Gastroesophageal sphincter (tissue), 4 donors: Measurements from ENCODE around the gene MRPS23. TPM values are rescaled to one million over a fixed set of nuclear protein-coding genes. Genes with fewer than 3 reads are reported as not detected.

Experiments
- ATAC-seq: fragments of 150-250 bp; one replicate; pipeline ENCODE4 v1.9.1; 2016; ENCODE audit warnings: mild to moderate bottlenecking, moderate library complexity
- H3K27ac ChIP-seq, 4 donors: fragments of 200-600 bp; sonication (generic) in 3 of 4; 1 replicate in 3 of 4; 2 replicates in 1 of 4; pipeline ENCODE4 v1.5.1; 2016 to 2019
- H3K27me3 ChIP-seq: fragments of 200-600 bp; sonication (generic); one replicate; pipeline ENCODE4 v1.5.1; 2019
- H3K36me3 ChIP-seq, 2 donors: fragments of 200-600 bp; sonication (generic); one replicate each; pipeline ENCODE4 v1.5.1; 2019; ENCODE audit warnings: control low read depth in 1 of 2
- H3K4me1 ChIP-seq, 3 donors: fragments of 200-600 bp; sonication (generic); 1 replicate in 2 of 3; 2 replicates in 1 of 3; pipeline ENCODE4 v1.5.1; 2016 to 2019; ENCODE audit warnings: control low read depth in 2 of 3
- H3K4me3 ChIP-seq, 2 donors: fragments of 200-600 bp; sonication (generic); one replicate each; pipeline ENCODE4 v1.5.1; 2019; ENCODE audit warnings: mild to moderate bottlenecking in 1 of 2, moderate library complexity in 1 of 2
- H3K9me3 ChIP-seq, 3 donors: fragments of 200-600 bp; sonication (generic); one replicate each; pipeline ENCODE4 v1.5.1; 2017 to 2019; ENCODE audit warnings: control low read depth in 2 of 3
- CTCF ChIP-seq, 4 experiments: fragments of 200-600 bp in 2 of 4; fragments of 450-650 bp in 2 of 4; sonication (generic) in 1 of 4; IDR thresholded peaks; one replicate each; pipeline ENCODE4 v1.5.1; 2017 to 2019; ENCODE audit warnings: antibody characterized with exemption in 4 of 4, mild to moderate bottlenecking in 2 of 4, moderate library complexity in 2 of 4
- EP300 ChIP-seq: sonication (generic); formaldehyde crosslinking; IDR thresholded peaks from one replicate; pipeline ENCODE4 v1.6.1; 2017; ENCODE audit warnings: antibody characterized with exemption, mild to moderate bottlenecking
- POLR2A ChIP-seq, 2 donors: fragments of 450-650 bp; IDR thresholded peaks; one replicate each; pipeline ENCODE4 v1.6.1; 2017; ENCODE audit warnings: antibody characterized with exemption in 2 of 2, mild to moderate bottlenecking in 2 of 2, moderate library complexity in 1 of 2
- POLR2AphosphoS5 ChIP-seq: sonication (generic); formaldehyde crosslinking; IDR thresholded peaks from one replicate; pipeline ENCODE4 v1.6.1; 2017; ENCODE audit warnings: antibody characterized with exemption
- WGBS, 2 donors: methylation state at CpG; one replicate each; pipeline ENCODE4 v1.1.5; 2018; ENCODE audit warnings: low coverage in 1 of 2; 5-methylcytosine and 5-hydroxymethylcytosine counted together
- total RNA-seq, 4 donors: library from RNA; depleted of rRNA; stranded (reverse); fragments of >200 nt; gene quantifications; one replicate each; pipeline ENCODE4 v1.1.0, GENCODE V29; 2016

The MRPS23 gene
- total RNA-seq, 4 donors from 2014 or later: 23.0 to 24.8 (median 24.5) TPM

GRCh38 chr17:57811638-57812280 is 38.1 kb downstream of the MRPS23 start:
- H3K27me3 ChIP-seq: no peaks in the 10 kb centered on the region
- ATAC-seq: no peak
- H3K36me3 ChIP-seq: no peaks in the 10 kb centered on the region
- no peak for TF ChIP-seq POLR2AphosphoS5
- TF ChIP-seq POLR2A (IDR thresholded peaks at IDR 0.05): no peak
- H3K4me1 ChIP-seq: peaks cover 0 to 20% (median 19%) of the 10 kb centered on the region in 3 donors
- 57 to 72% methylated on average over 6 to 8 of the region's 8 CpGs for WGBS, 2 donors
- H3K4me3 ChIP-seq: no peak overlapping the region
- no peaks in the 10 kb centered on the region for H3K9me3 ChIP-seq
- peak overlapping the region in 3 of 4 donors; percentile 71 to 81 (median 76) for H3K27ac ChIP-seq

GRCh38 chr17:57810721-57811637 is 38.9 kb downstream of the MRPS23 start:
- 3 to 8% methylated on average over 10 to 19 of the region's 31 CpGs for WGBS, 2 donors
- peak overlapping the region; percentile 8 to 43 for H3K4me3 ChIP-seq
- ATAC-seq: peak; percentile 58

GRCh38 chr17:57809879-57810278 is 40.0 kb downstream of the MRPS23 start:
- Histone ChIP-seq H3K36me3 (no peaks in the 10 kb centered on the region), H3K4me1 (peaks cover 0 to 20% (median 19%) of the 10 kb centered on the region in 3 donors), H3K27ac (no peak overlapping the region), H3K27me3 (no peaks in the 10 kb centered on the region), H3K9me3 (no peaks in the 10 kb centered on the region), H3K4me3 (no peak overlapping the region)
- TF ChIP-seq POLR2AphosphoS5 (no peak), CTCF (IDR thresholded peaks at IDR 0.05) (no peak), EP300 (no peak), POLR2A (IDR thresholded peaks at IDR 0.05) (no peak)
- ATAC-seq: no peak
- 88 to 90% methylated on average over 2 to 5 of the region's 5 CpGs for whole genome bisulfite sequencing, 2 donors

More at GRCh38 chr17:57810721-57811637, 38.9 kb downstream of the MRPS23 start:
- H3K27ac ChIP-seq: peak overlapping the region; percentile 10 to 81 (median 74)
- H3K27me3 ChIP-seq: no peaks in the 10 kb centered on the region
- H3K36me3 ChIP-seq: no peaks in the 10 kb centered on the region
- TF ChIP-seq POLR2AphosphoS5 (no peak), POLR2A (IDR thresholded peaks at IDR 0.05) (no peak), EP300 (no peak), CTCF (IDR thresholded peaks at IDR 0.05) (peak in 2 of 4 experiments; percentile 14)
- no peaks in the 10 kb centered on the region for H3K9me3 ChIP-seq
- H3K4me1 ChIP-seq: peaks cover 0 to 20% (median 19%) of the 10 kb centered on the region in 3 donors

- Histone ChIP-seq H3K9me3 (no peaks in the 10 kb centered on the region), H3K27ac (no peak overlapping the region), H3K36me3 (no peaks in the 10 kb centered on the region), H3K27me3 (no peaks in the 10 kb centered on the region), H3K4me3 (no peak overlapping the region), H3K4me1 (peaks cover 0 to 20% (median 19%) of the 10 kb centered on the region in 3 donors)
- no peak for ATAC-seq
- 87 to 89% methylated on average over 5 of the region's 5 CpGs for WGBS, 2 donors
- no peak for TF ChIP-seq EP300
Measured at GRCh38 chr17:57808882-57809281, 41.0 kb downstream of the MRPS23 start.

- H3K9me3 ChIP-seq: peaks cover 0 to 4% (median 0%) of the 10 kb centered on the region in 3 donors
- H3K4me1 ChIP-seq: peaks cover 0 to 11% (median 11%) of the 10 kb centered on the region in 3 donors
- H3K4me3 ChIP-seq: no peak overlapping the region
- no peaks in the 10 kb centered on the region for H3K27me3 ChIP-seq
- no peak overlapping the region for H3K27ac ChIP-seq
- WGBS, 2 donors: 64 to 65% methylated on average over 4 of the region's 5 CpGs
- no peak for ATAC-seq
- TF ChIP-seq CTCF (IDR thresholded peaks at IDR 0.05) (no peak), EP300 (no peak), POLR2AphosphoS5 (no peak), POLR2A (IDR thresholded peaks at IDR 0.05) (no peak)
- no peaks in the 10 kb centered on the region for H3K36me3 ChIP-seq
Measured at GRCh38 chr17:57806167-57806830, 43.5 kb downstream of the MRPS23 start.
